ENCODE results near the gene RIC8A. TPM values are rescaled to one million over a fixed set of nuclear protein-coding genes. Genes with fewer than 3 reads are reported as not detected.

RIC8A gene
- total and polyA plus RNA-seq, 2 of the 13 experiments (the other 11 are each of a cell fraction or from before 2014, with no cell fraction given): 62.1 to 63.8 TPM

DNA sequence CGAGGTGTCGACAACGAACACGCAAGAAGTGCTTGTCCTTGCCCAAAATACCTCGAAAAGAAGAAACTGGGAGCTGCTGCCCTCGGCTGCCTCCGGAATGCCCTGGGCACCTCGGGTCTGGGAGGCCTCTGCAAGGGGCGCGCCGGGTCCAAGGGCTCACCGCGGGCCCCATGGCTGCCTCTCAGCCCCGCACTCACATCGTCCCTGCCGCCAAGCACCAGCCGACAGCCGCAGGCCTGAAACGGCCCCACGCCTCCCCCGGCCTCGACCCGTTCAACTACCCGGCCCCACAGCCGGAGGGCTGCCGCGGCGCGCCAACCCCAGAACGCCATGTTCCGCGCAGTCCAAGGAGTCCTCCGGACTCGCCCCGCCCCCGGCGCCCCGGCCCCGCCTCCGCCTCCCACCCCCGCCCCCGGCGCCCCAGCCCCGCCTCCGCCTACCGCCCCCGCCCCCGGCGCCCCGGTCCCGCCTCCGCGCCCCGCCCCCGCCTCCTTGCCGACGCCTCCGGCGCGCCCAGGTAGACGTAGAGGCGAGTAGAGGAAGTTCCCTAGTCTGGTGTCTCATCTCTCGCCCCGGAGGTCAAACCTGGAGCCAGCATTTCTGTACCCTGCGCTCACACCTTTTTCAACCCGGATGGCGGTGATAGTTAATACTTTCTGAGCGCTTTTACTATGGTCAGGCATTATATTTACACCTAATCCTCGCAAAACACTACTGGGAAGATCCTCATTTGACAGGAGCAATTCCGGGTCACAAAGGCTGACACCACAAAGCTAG lies 28.7 kb downstream of the RIC8A start, which contains the start of gene SIRT3 (continued):
- TF ChIP-seq, protein P1, sequence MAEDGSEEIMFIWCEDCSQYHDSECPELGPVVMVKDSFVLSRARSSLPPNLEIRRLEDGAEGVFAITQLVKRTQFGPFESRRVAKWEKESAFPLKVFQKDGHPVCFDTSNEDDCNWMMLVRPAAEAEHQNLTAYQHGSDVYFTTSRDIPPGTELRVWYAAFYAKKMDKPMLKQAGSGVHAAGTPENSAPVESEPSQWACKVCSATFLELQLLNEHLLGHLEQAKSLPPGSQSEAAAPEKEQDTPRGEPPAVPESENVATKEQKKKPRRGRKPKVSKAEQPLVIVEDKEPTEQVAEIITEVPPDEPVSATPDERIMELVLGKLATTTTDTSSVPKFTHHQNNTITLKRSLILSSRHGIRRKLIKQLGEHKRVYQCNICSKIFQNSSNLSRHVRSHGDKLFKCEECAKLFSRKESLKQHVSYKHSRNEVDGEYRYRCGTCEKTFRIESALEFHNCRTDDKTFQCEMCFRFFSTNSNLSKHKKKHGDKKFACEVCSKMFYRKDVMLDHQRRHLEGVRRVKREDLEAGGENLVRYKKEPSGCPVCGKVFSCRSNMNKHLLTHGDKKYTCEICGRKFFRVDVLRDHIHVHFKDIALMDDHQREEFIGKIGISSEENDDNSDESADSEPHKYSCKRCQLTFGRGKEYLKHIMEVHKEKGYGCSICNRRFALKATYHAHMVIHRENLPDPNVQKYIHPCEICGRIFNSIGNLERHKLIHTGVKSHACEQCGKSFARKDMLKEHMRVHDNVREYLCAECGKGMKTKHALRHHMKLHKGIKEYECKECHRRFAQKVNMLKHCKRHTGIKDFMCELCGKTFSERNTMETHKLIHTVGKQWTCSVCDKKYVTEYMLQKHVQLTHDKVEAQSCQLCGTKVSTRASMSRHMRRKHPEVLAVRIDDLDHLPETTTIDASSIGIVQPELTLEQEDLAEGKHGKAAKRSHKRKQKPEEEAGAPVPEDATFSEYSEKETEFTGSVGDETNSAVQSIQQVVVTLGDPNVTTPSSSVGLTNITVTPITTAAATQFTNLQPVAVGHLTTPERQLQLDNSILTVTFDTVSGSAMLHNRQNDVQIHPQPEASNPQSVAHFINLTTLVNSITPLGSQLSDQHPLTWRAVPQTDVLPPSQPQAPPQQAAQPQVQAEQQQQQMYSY (CRISPR knock-in tag; IDR thresholded peaks at IDR 0.05): no peak
- TF ChIP-seq, protein P2, sequence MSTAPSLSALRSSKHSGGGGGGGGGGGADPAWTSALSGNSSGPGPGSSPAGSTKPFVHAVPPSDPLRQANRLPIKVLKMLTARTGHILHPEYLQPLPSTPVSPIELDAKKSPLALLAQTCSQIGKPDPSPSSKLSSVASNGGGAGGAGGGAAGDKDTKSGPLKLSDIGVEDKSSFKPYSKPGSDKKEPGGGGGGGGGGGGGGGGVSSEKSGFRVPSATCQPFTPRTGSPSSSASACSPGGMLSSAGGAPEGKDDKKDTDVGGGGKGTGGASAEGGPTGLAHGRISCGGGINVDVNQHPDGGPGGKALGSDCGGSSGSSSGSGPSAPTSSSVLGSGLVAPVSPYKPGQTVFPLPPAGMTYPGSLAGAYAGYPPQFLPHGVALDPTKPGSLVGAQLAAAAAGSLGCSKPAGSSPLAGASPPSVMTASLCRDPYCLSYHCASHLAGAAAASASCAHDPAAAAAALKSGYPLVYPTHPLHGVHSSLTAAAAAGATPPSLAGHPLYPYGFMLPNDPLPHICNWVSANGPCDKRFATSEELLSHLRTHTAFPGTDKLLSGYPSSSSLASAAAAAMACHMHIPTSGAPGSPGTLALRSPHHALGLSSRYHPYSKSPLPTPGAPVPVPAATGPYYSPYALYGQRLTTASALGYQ (CRISPR knock-in tag; IDR thresholded peaks at IDR 0.05): no peak; the same call in 1 of the 2 replicates
- no peak for TF ChIP-seq GPN1 (CRISPR knock-in tag; IDR thresholded peaks at IDR 0.05; ENCODE audit: borderline replicate concordance)
- TF ChIP-seq PAX8 (CRISPR knock-in tag; IDR thresholded peaks at IDR 0.05; ENCODE audit: borderline replicate concordance): no peak
- no peak; the same call in 1 of the 2 replicates for TF ChIP-seq ZNF772 (CRISPR knock-in tag; IDR thresholded peaks at IDR 0.05)
- no peak for TF ChIP-seq ELF3 (CRISPR knock-in tag; IDR thresholded peaks at IDR 0.05)
- TF ChIP-seq, protein P3, sequence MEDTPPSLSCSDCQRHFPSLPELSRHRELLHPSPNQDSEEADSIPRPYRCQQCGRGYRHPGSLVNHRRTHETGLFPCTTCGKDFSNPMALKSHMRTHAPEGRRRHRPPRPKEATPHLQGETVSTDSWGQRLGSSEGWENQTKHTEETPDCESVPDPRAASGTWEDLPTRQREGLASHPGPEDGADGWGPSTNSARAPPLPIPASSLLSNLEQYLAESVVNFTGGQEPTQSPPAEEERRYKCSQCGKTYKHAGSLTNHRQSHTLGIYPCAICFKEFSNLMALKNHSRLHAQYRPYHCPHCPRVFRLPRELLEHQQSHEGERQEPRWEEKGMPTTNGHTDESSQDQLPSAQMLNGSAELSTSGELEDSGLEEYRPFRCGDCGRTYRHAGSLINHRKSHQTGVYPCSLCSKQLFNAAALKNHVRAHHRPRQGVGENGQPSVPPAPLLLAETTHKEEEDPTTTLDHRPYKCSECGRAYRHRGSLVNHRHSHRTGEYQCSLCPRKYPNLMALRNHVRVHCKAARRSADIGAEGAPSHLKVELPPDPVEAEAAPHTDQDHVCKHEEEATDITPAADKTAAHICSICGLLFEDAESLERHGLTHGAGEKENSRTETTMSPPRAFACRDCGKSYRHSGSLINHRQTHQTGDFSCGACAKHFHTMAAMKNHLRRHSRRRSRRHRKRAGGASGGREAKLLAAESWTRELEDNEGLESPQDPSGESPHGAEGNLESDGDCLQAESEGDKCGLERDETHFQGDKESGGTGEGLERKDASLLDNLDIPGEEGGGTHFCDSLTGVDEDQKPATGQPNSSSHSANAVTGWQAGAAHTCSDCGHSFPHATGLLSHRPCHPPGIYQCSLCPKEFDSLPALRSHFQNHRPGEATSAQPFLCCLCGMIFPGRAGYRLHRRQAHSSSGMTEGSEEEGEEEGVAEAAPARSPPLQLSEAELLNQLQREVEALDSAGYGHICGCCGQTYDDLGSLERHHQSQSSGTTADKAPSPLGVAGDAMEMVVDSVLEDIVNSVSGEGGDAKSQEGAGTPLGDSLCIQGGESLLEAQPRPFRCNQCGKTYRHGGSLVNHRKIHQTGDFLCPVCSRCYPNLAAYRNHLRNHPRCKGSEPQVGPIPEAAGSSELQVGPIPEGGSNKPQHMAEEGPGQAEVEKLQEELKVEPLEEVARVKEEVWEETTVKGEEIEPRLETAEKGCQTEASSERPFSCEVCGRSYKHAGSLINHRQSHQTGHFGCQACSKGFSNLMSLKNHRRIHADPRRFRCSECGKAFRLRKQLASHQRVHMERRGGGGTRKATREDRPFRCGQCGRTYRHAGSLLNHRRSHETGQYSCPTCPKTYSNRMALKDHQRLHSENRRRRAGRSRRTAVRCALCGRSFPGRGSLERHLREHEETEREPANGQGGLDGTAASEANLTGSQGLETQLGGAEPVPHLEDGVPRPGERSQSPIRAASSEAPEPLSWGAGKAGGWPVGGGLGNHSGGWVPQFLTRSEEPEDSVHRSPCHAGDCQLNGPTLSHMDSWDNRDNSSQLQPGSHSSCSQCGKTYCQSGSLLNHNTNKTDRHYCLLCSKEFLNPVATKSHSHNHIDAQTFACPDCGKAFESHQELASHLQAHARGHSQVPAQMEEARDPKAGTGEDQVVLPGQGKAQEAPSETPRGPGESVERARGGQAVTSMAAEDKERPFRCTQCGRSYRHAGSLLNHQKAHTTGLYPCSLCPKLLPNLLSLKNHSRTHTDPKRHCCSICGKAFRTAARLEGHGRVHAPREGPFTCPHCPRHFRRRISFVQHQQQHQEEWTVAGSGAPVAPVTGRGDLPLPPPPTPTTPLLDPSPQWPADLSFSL (CRISPR knock-in tag; IDR thresholded peaks at IDR 0.05): 0 out of 2 replicates have a peak, but pooled peaks have one; percentile 39
- TF ChIP-seq RFX5 (IDR thresholded peaks at IDR 0.05; ENCODE audit: low read depth, low read length): no peak
- peak; percentile 77; the same call in 1 of the 2 replicates for TF ChIP-seq ATF1 (CRISPR knock-in tag; IDR thresholded peaks at IDR 0.05)
- TF ChIP-seq YEATS4 (CRISPR knock-in tag; IDR thresholded peaks at IDR 0.05; ENCODE audit: borderline replicate concordance): peak; percentile 53
- no peak for TF ChIP-seq MAFF (IDR thresholded peaks at IDR 0.05; ENCODE audit: low read depth, low read length)
- no peak for TF ChIP-seq MIER3 (CRISPR knock-in tag; IDR thresholded peaks at IDR 0.05; ENCODE audit: borderline replicate concordance)
- TF ChIP-seq PTBP1 (IDR thresholded peaks at IDR 0.05; ENCODE audit: low read depth, low read length, poor library complexity, severe bottlenecking): no peak
- TF ChIP-seq, protein P4, sequence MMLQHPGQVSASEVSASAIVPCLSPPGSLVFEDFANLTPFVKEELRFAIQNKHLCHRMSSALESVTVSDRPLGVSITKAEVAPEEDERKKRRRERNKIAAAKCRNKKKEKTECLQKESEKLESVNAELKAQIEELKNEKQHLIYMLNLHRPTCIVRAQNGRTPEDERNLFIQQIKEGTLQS (CRISPR knock-in tag; IDR thresholded peaks at IDR 0.05): no peak
- peak; percentile 59; the same call in 1 of the 2 replicates for TF ChIP-seq SNAI1 (CRISPR knock-in tag; IDR thresholded peaks at IDR 0.05; ENCODE audit: borderline replicate concordance)
- 0 out of 2 replicates have a peak, but pooled peaks have one; percentile 73 for TF ChIP-seq ZBTB3 (CRISPR knock-in tag; IDR thresholded peaks at IDR 0.05; ENCODE audit: borderline replicate concordance, low read depth)
- TF ChIP-seq ZC3H13 (CRISPR knock-in tag; IDR thresholded peaks at IDR 0.05): no peak
